ENCODE measurements around the gene HSP90AA1.

GRCh38 chr14:102034301-102034700 is 52.5 kb downstream of the HSP90AA1 start:
- TF ChIP-seq CTCF (IDR thresholded peaks at IDR 0.05) (no peak), FOXP4 (CRISPR knock-in tag; IDR thresholded peaks at IDR 0.05) (no peak), ATF2 (CRISPR knock-in tag; IDR thresholded peaks at IDR 0.05; ENCODE audit: borderline replicate concordance, low read depth) (no peak), USF1 (CRISPR knock-in tag; IDR thresholded peaks at IDR 0.05) (no peak), JUN (CRISPR knock-in tag; IDR thresholded peaks at IDR 0.05) (no peak), MAX (CRISPR knock-in tag; IDR thresholded peaks at IDR 0.05) (no peak), ATF3 (CRISPR knock-in tag; conservative IDR thresholded peaks at IDR 0.05) (no peak)
